PC-3 (cell line): ENCODE results near the gene SMG6. TPM values are rescaled to one million over a fixed set of nuclear protein-coding genes. Genes with fewer than 3 reads are reported as not detected.
A peak's percentile ranks its signal among the peaks of the same experiment; 100 is the strongest.

ENCODE experiments used
- ATAC-seq: fragments of 200-7000 bp; cut with Tn5 transposase; 2 replicates; pipeline ENCODE4 v1.9.1; 2020; ENCODE audit warnings: mild to moderate bottlenecking, moderate library complexity
- BruUV-seq: library from RNA; stranded (reverse); fragments of 400-500 nt; replicated peaks from 2 replicates; lab custom pipeline; 2021; lab: Mats Ljungman, UMichigan
- CTCF ChIA-PET: fragments of 300-600 bp; sonication (Branson Sonifier 250); formaldehyde crosslinking; loops from one replicate; lab custom pipeline; 2022; ENCODE audit warnings: antibody characterized with exemption; lab: Charles Lee
- POLR2A ChIA-PET: fragments of 300-600 bp; sonication (Branson Sonifier 250); formaldehyde crosslinking; loops from one replicate; lab custom pipeline; 2022; ENCODE audit warnings: antibody characterized with exemption; ENCODE audit not compliant: unreplicated experiment; lab: Charles Lee
- DNase-seq: peaks from one replicate; pipeline ENCODE4 v3.0.0-alpha.2; 2015
- H2AFZ ChIP-seq: fragments of 300-600 bp; sonication (generic); 2 replicates; pipeline ENCODE4 v1.6.0; 2016; ENCODE audit warnings: antibody characterized with exemption, low read length
- H3F3A ChIP-seq: fragments of 300-600 bp; sonication (generic); one replicate; pipeline ENCODE4 v1.6.0; 2017; ENCODE audit warnings: antibody characterized with exemption, low read length, control low read depth, mild to moderate bottlenecking; ENCODE audit not compliant: unreplicated experiment
- H3K27ac ChIP-seq: fragments of 300-600 bp; sonication (generic); 2 replicates; pipeline ENCODE4 v1.5.1; 2016; ENCODE audit warnings: mild to moderate bottlenecking, low read length
- H3K27me3 ChIP-seq: fragments of 300-600 bp; sonication (generic); 2 replicates; pipeline ENCODE4 v1.6.1; 2016; ENCODE audit warnings: low read length, mixed read lengths
- H3K36me3 ChIP-seq: fragments of 300-600 bp; sonication (generic); 2 replicates; pipeline ENCODE4 v1.6.1; 2016; ENCODE audit warnings: low read depth, mixed run types, low read length, mixed read lengths
- H3K4me1 ChIP-seq: fragments of 300-600 bp; sonication (generic); 2 replicates; pipeline ENCODE4 v1.5.1; 2016; ENCODE audit warnings: low read length; ENCODE audit not compliant: insufficient read depth
- H3K4me2 ChIP-seq: fragments of 300-600 bp; sonication (generic); 2 replicates; pipeline ENCODE4 v1.6.0; 2016; ENCODE audit warnings: low read length
- H3K4me3 ChIP-seq: fragments of 300-600 bp; sonication (generic); 2 replicates; pipeline ENCODE4 v1.5.1; 2016; ENCODE audit warnings: mild to moderate bottlenecking, low read length, mixed read lengths
- H3K79me2 ChIP-seq: fragments of 300-600 bp; sonication (generic); 2 replicates; pipeline ENCODE4 v1.6.1; 2017; ENCODE audit warnings: low read length, mixed read lengths
- H3K9ac ChIP-seq: fragments of 300-600 bp; sonication (generic); 2 replicates; pipeline ENCODE4 v1.6.0; 2016; ENCODE audit warnings: mild to moderate bottlenecking, low read length
- H3K9me2 ChIP-seq: fragments of 300-600 bp; sonication (generic); replicated peaks from 2 replicates; pipeline ENCODE4 v1.6.1; 2016; ENCODE audit warnings: mixed run types, low read length, mixed read lengths
- H3K9me3 ChIP-seq: fragments of 300-600 bp; sonication (generic); 2 replicates; pipeline ENCODE4 v1.6.1; 2016; ENCODE audit warnings: low read length, mixed read lengths
- H4K20me1 ChIP-seq: fragments of 300-600 bp; sonication (generic); 2 replicates; pipeline ENCODE4 v1.6.1; 2016; ENCODE audit warnings: low read length, mixed read lengths
- EZH2phosphoT487 ChIP-seq: fragments of 300-600 bp; sonication (generic); IDR thresholded peaks from 2 replicates; pipeline ENCODE4 v1.6.1; 2018; ENCODE audit warnings: mild to moderate bottlenecking, antibody characterized with exemption, low read length, borderline replicate concordance
- intact Hi-C: fragments of 100-400 bp; cut with micrococcal nuclease; formaldehyde crosslinking; loops from 2 replicates; pipeline ENCODE4 v1.9.0; 2023
- total RNA-seq: library from RNA; depleted of rRNA; stranded (reverse); fragments of >200 nt; gene quantifications from 2 replicates; pipeline ENCODE4 v1.2.3, GENCODE V29; 2014
- TF ChIP-seq, protein P1 (sequence below): fragments of 300-600 bp; sonication (generic); conservative IDR thresholded peaks from 2 replicates; pipeline ENCODE4 v1.5.1; 2017; ENCODE audit warnings: antibody characterized with exemption, low read depth, mild to moderate bottlenecking, low read length

SMG6 gene
- total RNA-seq, 1 experiment from 2014 or later = 13.4 TPM

DNA sequence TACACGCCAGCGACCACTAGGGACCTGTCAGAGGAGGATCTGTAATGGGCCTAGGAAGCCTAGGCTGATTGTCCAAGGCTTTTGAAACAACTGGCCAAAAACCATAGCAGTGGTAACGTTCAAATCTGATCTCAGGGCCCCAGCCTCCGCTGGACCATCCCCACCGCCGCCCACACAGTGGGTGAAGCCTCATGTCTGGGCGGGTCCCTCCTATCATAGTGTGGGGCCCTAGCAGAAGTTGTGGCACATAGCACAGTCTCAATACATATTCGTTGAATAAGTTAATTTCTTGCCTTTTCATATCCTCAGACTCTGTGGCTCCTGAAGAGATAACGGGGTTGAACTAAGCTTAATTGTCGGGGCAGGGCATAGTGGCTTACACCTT is 272.8 kb downstream of the SMG6 start:
- H3K79me2 ChIP-seq = peaks cover 24% of the 10 kb centered on the region
- peaks cover 6% of the 10 kb centered on the region; the same call in 1 of the 2 replicates for H3K4me1 ChIP-seq
- ATAC-seq (no peak), DNase-seq (no peak)
- H3K4me2 ChIP-seq = peak overlapping the region; percentile 90
- H3K9me2 ChIP-seq = no peaks in the 10 kb centered on the region
- H4K20me1 ChIP-seq = no peaks in the 10 kb centered on the region
- BruUV-seq = no TSS peak
- H3K4me3 ChIP-seq = peak overlapping the region; percentile 92
- H3K27ac ChIP-seq = no peak overlapping the region
- ChIA-PET POLR2A (no interaction called here), CTCF (no interaction called here)
- TF ChIP-seq, protein P1, sequence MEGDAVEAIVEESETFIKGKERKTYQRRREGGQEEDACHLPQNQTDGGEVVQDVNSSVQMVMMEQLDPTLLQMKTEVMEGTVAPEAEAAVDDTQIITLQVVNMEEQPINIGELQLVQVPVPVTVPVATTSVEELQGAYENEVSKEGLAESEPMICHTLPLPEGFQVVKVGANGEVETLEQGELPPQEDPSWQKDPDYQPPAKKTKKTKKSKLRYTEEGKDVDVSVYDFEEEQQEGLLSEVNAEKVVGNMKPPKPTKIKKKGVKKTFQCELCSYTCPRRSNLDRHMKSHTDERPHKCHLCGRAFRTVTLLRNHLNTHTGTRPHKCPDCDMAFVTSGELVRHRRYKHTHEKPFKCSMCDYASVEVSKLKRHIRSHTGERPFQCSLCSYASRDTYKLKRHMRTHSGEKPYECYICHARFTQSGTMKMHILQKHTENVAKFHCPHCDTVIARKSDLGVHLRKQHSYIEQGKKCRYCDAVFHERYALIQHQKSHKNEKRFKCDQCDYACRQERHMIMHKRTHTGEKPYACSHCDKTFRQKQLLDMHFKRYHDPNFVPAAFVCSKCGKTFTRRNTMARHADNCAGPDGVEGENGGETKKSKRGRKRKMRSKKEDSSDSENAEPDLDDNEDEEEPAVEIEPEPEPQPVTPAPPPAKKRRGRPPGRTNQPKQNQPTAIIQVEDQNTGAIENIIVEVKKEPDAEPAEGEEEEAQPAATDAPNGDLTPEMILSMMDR = peak; percentile 55
- TF ChIP-seq EZH2phosphoT487 = no peak
- H3F3A ChIP-seq = no peaks in the 10 kb centered on the region
- intact Hi-C loops = no loop called here
- peak overlapping the region; percentile 93; the same call in 1 of the 2 replicates for H3K9ac ChIP-seq
- H3K27me3 ChIP-seq = no peaks in the 10 kb centered on the region
- no peaks in the 10 kb centered on the region for H3K9me3 ChIP-seq
- no peak overlapping the region for H2AFZ ChIP-seq
- no peaks in the 10 kb centered on the region; the same call in 1 of the 2 replicates for H3K36me3 ChIP-seq

DNA sequence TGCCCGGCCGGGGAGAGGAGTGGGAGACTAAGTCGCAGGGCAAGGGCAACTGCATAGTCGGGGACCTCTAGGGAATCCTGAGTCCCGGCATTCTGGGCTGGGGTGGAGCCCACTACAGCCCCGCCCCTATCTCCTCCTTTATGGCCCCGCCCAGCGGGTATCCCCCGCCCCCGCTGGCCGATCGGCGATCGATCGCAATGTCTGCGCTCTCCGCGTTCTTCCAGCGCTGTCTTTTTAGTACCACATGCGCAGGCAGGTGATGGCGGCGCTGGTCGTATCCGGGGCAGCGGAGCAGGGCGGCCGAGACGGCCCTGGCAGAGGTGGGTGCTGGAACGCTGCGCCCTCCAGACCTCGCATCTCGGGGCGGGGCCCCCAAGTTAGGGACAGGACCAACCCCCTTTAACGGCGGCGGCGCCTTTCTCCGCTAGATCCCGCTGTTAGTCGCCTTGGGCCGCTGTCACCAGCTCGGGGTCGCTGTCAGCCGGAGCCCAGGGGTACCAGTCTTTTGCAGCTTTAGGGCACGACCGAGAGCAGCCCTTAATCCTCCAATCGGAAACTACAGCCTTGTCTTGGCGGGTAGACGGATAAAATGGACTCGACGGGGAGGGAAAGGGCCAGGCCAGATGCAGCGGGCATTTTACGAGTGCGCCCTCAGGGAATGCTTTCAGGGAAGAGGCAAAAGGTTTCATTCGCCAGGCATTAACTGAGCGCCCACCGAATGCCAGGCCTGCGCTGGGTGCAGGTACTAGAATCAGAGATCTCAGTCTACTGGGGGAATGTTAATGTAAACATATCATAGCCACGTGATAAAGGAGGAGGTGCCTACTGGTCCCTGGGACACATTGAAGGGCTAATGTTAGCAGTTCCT is 273.4 kb downstream of the SMG6 start, which contains the start of gene DPH1:
Gene DPH1 (plus strand): TSS at position 243 of the 868 bp plus-strand sequence. CDS start 17 bp downstream, at position 260.
- Histone ChIP-seq H3K79me2 (peaks cover 24% of the 10 kb centered on the region), H3K27ac (peak within 1 kb of the TSS; percentile 38)
- POLR2A ChIA-PET = no interaction called here

More for the DNA sequence above, 273.4 kb downstream of the SMG6 start, which contains the start of gene DPH1:
- ATAC-seq = peak; percentile 79
- peak; percentile 91 for DNase-seq
- Histone ChIP-seq H3K36me3 (no peaks in the 10 kb centered on the region), H3K9ac (peak within 1 kb of the TSS; percentile 93), H2AFZ (peak within 1 kb of the TSS; percentile 94), H4K20me1 (no peaks in the 10 kb centered on the region), H3K4me3 (peak within 1 kb of the TSS; percentile 92), H3K4me2 (peak within 1 kb of the TSS; percentile 90), H3F3A (no peaks in the 10 kb centered on the region), H3K9me2 (no peaks in the 10 kb centered on the region), H3K4me1 (peaks cover 6% of the 10 kb centered on the region; the same call in 1 of the 2 replicates), H3K9me3 (no peaks in the 10 kb centered on the region), H3K27me3 (no peaks in the 10 kb centered on the region)
- TSS peak; percentile 70 for BruUV-seq
- intact Hi-C loops = no loop called here
- TF ChIP-seq, protein P1 = no peak
- CTCF ChIA-PET = interaction anchor here (0.6 kb wide), 1 partner anchor 250 kb away, joined by 8 read pairs; no protein-coding TSS in a partner anchor
